Uterus (tissue), 2 donors: Measurements from ENCODE around the gene MANEAL.

Source experiments
- CTCF ChIP-seq, 4 experiments: fragments of 200-600 bp in 2 of 4; fragments of 450-650 bp in 2 of 4; sonication (generic) in 2 of 4; IDR thresholded peaks; one replicate each; pipeline ENCODE4 v1.5.1; 2016 to 2019; ENCODE audit warnings: antibody characterized with exemption in 4 of 4, mild to moderate bottlenecking in 2 of 4, moderate library complexity in 1 of 4
- POLR2A ChIP-seq, 2 donors: fragments of 450-650 bp; IDR thresholded peaks; one replicate each; pipeline ENCODE4 v1.6.1; 2016; ENCODE audit warnings: antibody characterized with exemption in 2 of 2, mild to moderate bottlenecking in 1 of 2, moderate library complexity in 1 of 2

DNA sequence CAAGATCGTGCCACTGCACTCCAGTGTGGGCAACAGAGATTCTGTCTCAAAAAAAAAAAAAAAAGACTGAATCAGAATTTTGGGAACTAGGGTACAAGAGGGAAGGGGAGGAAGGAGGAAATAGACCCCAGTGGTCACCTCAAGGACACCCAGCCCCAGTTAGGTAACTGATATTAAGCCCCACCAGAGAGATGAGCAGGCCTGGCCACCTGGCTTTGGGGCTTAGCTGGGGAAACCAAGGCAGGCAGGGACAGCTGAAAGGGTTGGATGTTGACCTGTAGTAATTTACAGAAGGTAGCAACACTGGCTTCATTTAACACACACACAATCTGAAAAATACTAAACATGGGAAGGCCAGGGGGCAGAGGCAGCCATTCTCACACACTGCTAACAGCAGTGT is 8.8 kb downstream of the MANEAL start:
- no peak for TF ChIP-seq POLR2A (IDR thresholded peaks at IDR 0.05)
- no peak for TF ChIP-seq CTCF (IDR thresholded peaks at IDR 0.05)
